Kidney epithelial cell (primary cell): Measurements from ENCODE around the gene DPRX. TPM values are rescaled to one million over a fixed set of nuclear protein-coding genes. Genes with fewer than 3 reads are reported as not detected.

ENCODE experiments used
- DNase-seq: peaks from one replicate; pipeline ENCODE4 v3.0.0-alpha.2; 2010; ENCODE audit warnings: low read depth
- H3K27me3 ChIP-seq: 2 replicates; pipeline ENCODE4 v1.6.0; 2011; ENCODE audit warnings: low read length; ENCODE audit not compliant: control insufficient read depth, insufficient read depth
- H3K36me3 ChIP-seq: 2 replicates; pipeline ENCODE4 v1.5.1; 2011; ENCODE audit warnings: low read length; ENCODE audit not compliant: control insufficient read depth, insufficient read depth
- H3K4me3 ChIP-seq: 2 replicates; pipeline ENCODE4 v1.5.1; 2011; ENCODE audit warnings: low read depth, mild to moderate bottlenecking, control low read depth, low read length
- total RNA-seq: library from RNA; depleted of rRNA; stranded (reverse); fragments of >200 nt; gene quantifications from 2 replicates; pipeline ENCODE4 v1.2.3, GENCODE V29; 2015
- TF ChIP-seq, protein P1 (sequence below): IDR thresholded peaks from 2 replicates; pipeline ENCODE4 v1.5.1; 2011; ENCODE audit warnings: mild to moderate bottlenecking, moderate library complexity, low read length, control low read depth, inconsistent platforms; ENCODE audit not compliant: insufficient read depth, poor library complexity, severe bottlenecking

The DPRX gene
- total RNA-seq, 1 donor from 2014 or later = not detected

DNA sequence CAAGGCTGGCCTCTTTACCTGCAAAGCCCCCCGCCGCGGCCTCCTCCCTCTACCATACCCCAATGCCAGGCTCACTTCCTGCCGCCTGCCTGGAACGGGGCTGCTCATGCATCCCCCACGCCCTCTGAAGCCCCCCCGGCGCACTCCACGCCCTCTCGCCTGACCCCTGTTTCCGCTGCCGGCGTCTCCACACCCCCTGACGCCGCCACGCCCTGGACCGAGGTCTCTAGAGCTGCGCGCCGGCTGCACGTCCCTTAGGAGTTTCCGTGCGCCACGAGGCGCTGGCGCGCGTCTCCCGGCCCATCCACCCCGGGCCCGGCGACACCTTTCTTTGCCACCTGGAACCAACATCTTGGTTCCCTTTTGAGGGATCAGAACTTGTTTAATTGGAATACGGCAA lies 16.0 kb downstream of the DPRX start:
- Histone ChIP-seq H3K36me3 (no peaks in the 10 kb centered on the region), H3K4me3 (no peak overlapping the region), H3K27me3 (no peaks in the 10 kb centered on the region)
- TF ChIP-seq, protein P1, sequence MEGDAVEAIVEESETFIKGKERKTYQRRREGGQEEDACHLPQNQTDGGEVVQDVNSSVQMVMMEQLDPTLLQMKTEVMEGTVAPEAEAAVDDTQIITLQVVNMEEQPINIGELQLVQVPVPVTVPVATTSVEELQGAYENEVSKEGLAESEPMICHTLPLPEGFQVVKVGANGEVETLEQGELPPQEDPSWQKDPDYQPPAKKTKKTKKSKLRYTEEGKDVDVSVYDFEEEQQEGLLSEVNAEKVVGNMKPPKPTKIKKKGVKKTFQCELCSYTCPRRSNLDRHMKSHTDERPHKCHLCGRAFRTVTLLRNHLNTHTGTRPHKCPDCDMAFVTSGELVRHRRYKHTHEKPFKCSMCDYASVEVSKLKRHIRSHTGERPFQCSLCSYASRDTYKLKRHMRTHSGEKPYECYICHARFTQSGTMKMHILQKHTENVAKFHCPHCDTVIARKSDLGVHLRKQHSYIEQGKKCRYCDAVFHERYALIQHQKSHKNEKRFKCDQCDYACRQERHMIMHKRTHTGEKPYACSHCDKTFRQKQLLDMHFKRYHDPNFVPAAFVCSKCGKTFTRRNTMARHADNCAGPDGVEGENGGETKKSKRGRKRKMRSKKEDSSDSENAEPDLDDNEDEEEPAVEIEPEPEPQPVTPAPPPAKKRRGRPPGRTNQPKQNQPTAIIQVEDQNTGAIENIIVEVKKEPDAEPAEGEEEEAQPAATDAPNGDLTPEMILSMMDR = no peak
- no peak for DNase-seq

GRCh38 chr19:53649746-53650593 lies 18.2 kb downstream of the DPRX start:
- no peak for DNase-seq
- TF ChIP-seq, protein P1 = no peak
- H3K27me3 ChIP-seq = no peaks in the 10 kb centered on the region
- H3K4me3 ChIP-seq = no peak overlapping the region
- H3K36me3 ChIP-seq = no peaks in the 10 kb centered on the region

DNA sequence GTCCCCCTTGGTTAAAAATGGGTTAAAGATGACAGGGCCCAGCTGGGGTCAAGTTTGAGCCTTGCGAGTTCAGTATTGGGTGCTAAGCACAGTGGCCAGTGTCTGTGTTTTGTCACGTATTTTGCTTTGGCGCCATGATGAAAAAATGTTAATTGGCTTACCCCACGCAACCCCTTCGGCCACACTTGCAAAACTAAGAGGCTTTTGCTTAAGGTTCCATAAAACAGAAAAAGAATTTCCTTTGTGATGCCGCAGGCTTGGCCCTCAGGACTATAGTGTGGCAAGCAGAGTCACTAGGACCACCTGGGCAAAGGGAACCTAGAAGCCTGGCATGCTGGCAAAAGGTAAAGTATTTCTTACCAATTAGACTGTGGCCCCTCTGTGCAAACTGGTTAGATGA lies 20.7 kb downstream of the DPRX start:
- no peak for DNase-seq
- TF ChIP-seq, protein P1 = no peak
- no peaks in the 10 kb centered on the region for H3K36me3 ChIP-seq
- H3K27me3 ChIP-seq = no peaks in the 10 kb centered on the region
- H3K4me3 ChIP-seq = no peak overlapping the region

DNA sequence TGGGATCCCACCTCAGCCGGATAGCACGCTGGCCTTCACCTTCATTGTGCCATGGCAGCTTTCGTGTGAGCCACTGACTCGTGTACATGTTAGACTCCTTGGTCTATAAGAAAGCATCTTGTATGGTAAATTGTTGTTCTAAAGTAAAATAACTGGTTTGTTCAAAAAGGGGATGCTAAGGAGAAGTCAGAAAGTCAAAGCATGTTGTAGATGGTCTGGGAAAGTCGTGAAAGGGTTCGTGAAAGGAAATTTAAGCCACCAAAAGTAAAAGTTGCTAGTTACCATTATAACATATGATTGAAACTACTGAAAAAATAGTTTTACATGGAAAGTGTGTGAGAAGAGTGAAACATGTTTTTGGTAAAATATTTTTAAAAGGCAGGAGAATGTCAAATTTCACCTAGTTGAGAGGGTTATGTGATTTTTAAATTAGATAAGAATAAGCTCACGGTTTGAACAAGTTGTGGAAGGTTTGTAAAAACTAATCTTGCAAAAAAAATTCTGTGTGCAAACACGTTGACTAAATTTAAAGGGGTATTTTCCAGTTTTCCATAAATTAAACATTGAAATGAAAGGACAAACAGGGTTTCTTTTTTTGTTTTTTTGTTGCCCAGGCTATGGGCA lies 23.4 kb downstream of the DPRX start:
- no peaks in the 10 kb centered on the region for H3K36me3 ChIP-seq
- no peak overlapping the region for H3K4me3 ChIP-seq
- TF ChIP-seq, protein P1 = no peak
- no peaks in the 10 kb centered on the region for H3K27me3 ChIP-seq
- DNase-seq = no peak

DNA sequence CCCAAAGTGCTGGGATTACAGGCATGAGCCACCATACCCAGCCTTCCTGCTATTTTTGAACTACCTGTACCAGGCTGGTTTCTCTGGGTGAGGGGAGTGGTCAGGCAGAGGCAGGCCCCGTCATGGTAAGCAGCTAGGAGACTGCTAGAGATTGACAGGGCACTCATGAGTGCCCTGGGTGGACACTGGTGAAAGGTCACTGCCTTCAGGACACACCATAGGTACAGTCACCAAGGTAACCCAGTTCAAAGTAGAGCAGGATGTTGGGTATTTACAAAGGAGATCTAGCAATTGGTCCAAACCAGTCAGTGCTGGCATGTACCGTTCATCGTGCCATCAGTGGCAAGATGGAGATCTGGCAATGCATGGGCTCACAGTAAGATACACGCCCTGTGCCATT lies 25.5 kb downstream of the DPRX start:
- DNase-seq = no peak
- no peaks in the 10 kb centered on the region for H3K27me3 ChIP-seq
- no peak overlapping the region for H3K4me3 ChIP-seq
- TF ChIP-seq, protein P1 = no peak
- no peaks in the 10 kb centered on the region for H3K36me3 ChIP-seq
